Common myeloid progenitor, CD34-positive (primary cell): ENCODE data around the gene F7.
"Not testable (repeated sequence)": the region's sequence is repeated elsewhere in the genome, so short reads cannot be mapped to it uniquely, and the experiment has no call there.

Experiments used
- CTCF ChIA-PET: fragments of 350-600 bp; sonication (Branson Sonifier 250); formaldehyde crosslinking; loops from one replicate; lab custom pipeline; 2021; ENCODE audit warnings: antibody characterized with exemption; lab: Charles Lee
- POLR2A ChIA-PET: fragments of 350-600 bp; sonication (Branson Sonifier 250); formaldehyde crosslinking; loops from one replicate; lab custom pipeline; 2021; ENCODE audit warnings: antibody characterized with exemption; lab: Charles Lee
- DNase-seq, 3 donors: peaks; one replicate each; pipeline versions ENCODE4 v3.0.0 to v3.0.0-alpha.2; 2013
- H3K27ac ChIP-seq, 2 experiments: 1 replicate in 1 of 2; 2 replicates in 1 of 2; pipeline ENCODE4 v1.7.0; 2013; ENCODE audit warnings: inconsistent platforms in 2 of 2, low read length in 2 of 2, mild to moderate bottlenecking in 2 of 2, low read depth in 1 of 2, moderate library complexity in 1 of 2; ENCODE audit not compliant: severe bottlenecking in 2 of 2, insufficient read depth in 1 of 2, poor library complexity in 1 of 2
- H3K27me3 ChIP-seq, 5 experiments: replicated peaks in 2 of 5; 1 replicate in 3 of 5; 2 replicates in 2 of 5; pipeline versions ENCODE4 v1.6.1 to v1.7.0; 2013; ENCODE audit warnings: low read length in 4 of 5, mild to moderate bottlenecking in 2 of 5, moderate library complexity in 2 of 5, inconsistent platforms in 1 of 5; ENCODE audit not compliant: insufficient read depth in 5 of 5, control insufficient read depth in 4 of 5
- H3K36me3 ChIP-seq, 4 experiments: 1 replicate in 2 of 4; 2 replicates in 2 of 4; pipeline versions ENCODE4 v1.6.1 to v1.7.0; 2013; ENCODE audit warnings: low read length in 3 of 4, control low read depth in 1 of 4, mild to moderate bottlenecking in 1 of 4; ENCODE audit not compliant: control insufficient read depth in 4 of 4, insufficient read depth in 4 of 4
- H3K4me1 ChIP-seq, 4 experiments: 1 replicate in 3 of 4; 2 replicates in 1 of 4; pipeline versions ENCODE4 v1.6.1 to v1.7.1; 2013; ENCODE audit warnings: low read length in 3 of 4, mild to moderate bottlenecking in 3 of 4, control low read depth in 1 of 4, inconsistent platforms in 1 of 4, moderate library complexity in 1 of 4; ENCODE audit not compliant: control insufficient read depth in 4 of 4, insufficient read depth in 4 of 4; ENCODE audit errors: control extremely low read depth in 1 of 4
- H3K4me3 ChIP-seq, 7 experiments: 1 replicate in 4 of 7; 2 replicates in 3 of 7; pipeline versions ENCODE4 v1.5.1 to v1.7.0; 2013; ENCODE audit warnings: mild to moderate bottlenecking in 7 of 7, low read length in 6 of 7, moderate library complexity in 6 of 7, inconsistent platforms in 2 of 7, low read depth in 2 of 7, control low read depth in 1 of 7; ENCODE audit not compliant: insufficient read depth in 4 of 7, control insufficient read depth in 1 of 7; ENCODE audit errors: extremely low read depth in 1 of 7
- H3K9me3 ChIP-seq, 5 experiments: 1 replicate in 4 of 5; 2 replicates in 1 of 5; pipeline versions ENCODE4 v1.6.1 to v1.7.1; 2013; ENCODE audit warnings: low read length in 4 of 5, mild to moderate bottlenecking in 2 of 5, inconsistent platforms in 1 of 5, low read depth in 1 of 5, moderate library complexity in 1 of 5; ENCODE audit not compliant: control insufficient read depth in 4 of 5, insufficient read depth in 2 of 5; ENCODE audit errors: control extremely low read depth in 1 of 5
- WGBS: methylation state at CpG from one replicate; pipeline ENCODE4 v1.1.5; 2013; ENCODE audit not compliant: insufficient coverage; 5-methylcytosine and 5-hydroxymethylcytosine counted together

The F7 gene

GRCh38 chr13:113159701-113160100 lies 54.1 kb downstream of the F7 start:
- Histone ChIP-seq H3K36me3 (no peaks in the 10 kb centered on the region), H3K27me3 (peaks cover 0 to 14% (median 4%) of the 10 kb centered on the region in 5 experiments), H3K27ac (no peak overlapping the region), H3K4me1 (peaks cover 0 to 17% (median 10%) of the 10 kb centered on the region in 4 experiments), H3K4me3 (no peak overlapping the region), H3K9me3 (peaks cover 0 to 4% (median 2%) of the 10 kb centered on the region in 5 experiments)
- ChIA-PET POLR2A (no interaction called here), CTCF (no interaction called here)
- DNase-seq = no peak
- 94% methylated on average over 15 of the region's 20 CpGs for WGBS

- Histone ChIP-seq H3K27me3 (peaks cover 0 to 14% (median 4%) of the 10 kb centered on the region in 5 experiments), H3K4me3 (no peak overlapping the region), H3K27ac (no peak overlapping the region), H3K9me3 (peaks cover 0 to 4% (median 1%) of the 10 kb centered on the region in 5 experiments), H3K36me3 (no peaks in the 10 kb centered on the region), H3K4me1 (peaks cover 0 to 14% (median 7%) of the 10 kb centered on the region in 4 experiments)
- DNase-seq = no peak
- WGBS = 79% methylated on average over 11 of the region's 12 CpGs
- CTCF ChIA-PET = no interaction called here
- POLR2A ChIA-PET = no interaction called here
Measured at GRCh38 chr13:113160983-113161382, 55.4 kb downstream of the F7 start.

DNA sequence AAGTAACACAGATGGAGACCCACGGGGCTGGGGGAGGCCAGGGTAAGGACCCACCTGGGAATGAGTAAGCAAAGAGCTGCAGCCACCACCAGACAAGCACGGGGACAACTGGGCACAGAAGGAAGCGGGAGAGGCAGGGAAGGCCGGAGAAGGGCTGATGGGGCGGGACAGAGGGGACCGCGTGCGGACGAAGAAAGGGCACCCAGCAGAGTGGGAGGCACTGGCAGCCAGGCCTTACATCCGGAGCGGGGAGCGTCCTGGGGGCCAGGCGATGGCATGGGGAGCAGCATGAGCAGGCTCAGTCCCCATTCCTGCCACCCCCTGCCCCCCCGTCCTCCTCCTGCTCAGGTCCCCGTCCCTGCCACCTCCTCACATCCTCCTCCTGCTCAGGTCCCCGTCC lies 55.8 kb downstream of the F7 start:
- peaks cover 0 to 14% (median 7%) of the 10 kb centered on the region in 4 experiments for H3K4me1 ChIP-seq
- H3K36me3 ChIP-seq = no peaks in the 10 kb centered on the region
- ChIA-PET CTCF (no interaction called here), POLR2A (no interaction called here)
- H3K4me3 ChIP-seq = no peak overlapping the region
- no peak for DNase-seq
- 64% methylated on average over 13 of the region's 16 CpGs for WGBS
- H3K9me3 ChIP-seq = peaks cover 0 to under 1% (median 0%) of the 10 kb centered on the region in 5 experiments
- peaks cover 0 to 14% (median 4%) of the 10 kb centered on the region in 5 experiments for H3K27me3 ChIP-seq
- no peak overlapping the region for H3K27ac ChIP-seq

GRCh38 chr13:113161975-113162374 lies 56.4 kb downstream of the F7 start:
- H3K27ac ChIP-seq, H3K36me3 ChIP-seq, POLR2A ChIA-PET, H3K9me3 ChIP-seq, CTCF ChIA-PET, H3K4me3 ChIP-seq, DNase-seq: not testable (repeated sequence)
- no CpG with 5 or more reads among the region's 13 CpGs for WGBS
- Histone ChIP-seq H3K27me3 (peaks cover 0 to 14% (median 4%) of the 10 kb centered on the region in 5 experiments), H3K4me1 (peaks cover 0 to 14% (median 7%) of the 10 kb centered on the region in 4 experiments)

- H3K4me1 ChIP-seq = peaks cover 0 to 14% (median 7%) of the 10 kb centered on the region in 4 experiments
- no peak overlapping the region for H3K4me3 ChIP-seq
- ChIA-PET CTCF (no interaction called here), POLR2A (no interaction called here)
- no peak for DNase-seq
- no peak overlapping the region for H3K27ac ChIP-seq
- peaks cover 0 to 14% (median 4%) of the 10 kb centered on the region in 5 experiments for H3K27me3 ChIP-seq
- H3K9me3 ChIP-seq = peaks cover 0 to 2% (median 0%) of the 10 kb centered on the region in 5 experiments
- WGBS = 70% methylated on average over 17 of the region's 25 CpGs
- peaks cover 0 to 2% (median under 1%) of the 10 kb centered on the region in 4 experiments for H3K36me3 ChIP-seq
Measured at GRCh38 chr13:113162783-113163685, 57.4 kb downstream of the F7 start.

- H3K36me3 ChIP-seq = peaks cover 0 to 6% (median 3%) of the 10 kb centered on the region in 4 experiments
- peaks cover 0 to 14% (median 7%) of the 10 kb centered on the region in 4 experiments for H3K4me1 ChIP-seq
- peak; percentile 19 to 86 (median 40) for DNase-seq
- peaks cover 0 to 14% (median 4%) of the 10 kb centered on the region in 5 experiments for H3K27me3 ChIP-seq
- 36% methylated on average over 10 of the region's 12 CpGs for WGBS
- no peak overlapping the region for H3K27ac ChIP-seq
- H3K9me3 ChIP-seq = peaks cover 0 to 3% (median 2%) of the 10 kb centered on the region in 5 experiments
- peak overlapping the region in 1 of 7 experiments; percentile 28 for H3K4me3 ChIP-seq
- ChIA-PET POLR2A (no interaction called here), CTCF (interaction anchor here (0.6 to 0.8 kb wide), 2 partner anchors 17 to 276 kb away, joined by 3 read pairs; no protein-coding TSS in a partner anchor)
Measured at GRCh38 chr13:113164492-113164891, 58.9 kb downstream of the F7 start.

GRCh38 chr13:113166266-113166665 lies 60.7 kb downstream of the F7 start:
- Histone ChIP-seq H3K4me1 (peaks cover 0 to 25% (median 11%) of the 10 kb centered on the region in 4 experiments), H3K36me3 (peaks cover 2 to 13% (median 4%) of the 10 kb centered on the region in 4 experiments), H3K27ac (no peak overlapping the region), H3K4me3 (no peak overlapping the region), H3K9me3 (peaks cover 0 to 3% (median 2%) of the 10 kb centered on the region in 5 experiments), H3K27me3 (peaks cover 0 to 9% (median 4%) of the 10 kb centered on the region in 5 experiments)
- WGBS = 74% methylated on average over 5 of the region's 10 CpGs
- ChIA-PET CTCF (interaction anchor here (1.2 kb wide), 1 partner anchor 13 kb away, joined by 3 read pairs; no protein-coding TSS in a partner anchor), POLR2A (no interaction called here)
- DNase-seq = no peak
